Suppressor macrophage treated with lipopolysaccharide for 4 hours (primary cell): ENCODE results near the gene EXO5.

Experiments
- DNase-seq: peaks from one replicate; pipeline ENCODE4 v3.0.0-alpha.2; 2020

The EXO5 gene

GRCh38 chr1:40508375-40509341 lies at the start of gene EXO5:
EXO5 (plus strand) TSS chr1:40508767; CDS start chr1:40514545, 5,778 bp downstream.
- DNase-seq = peak; percentile 79

GRCh38 chr1:40462956-40463590 lies 45.5 kb upstream of the EXO5 start:
- no peak for DNase-seq

GRCh38 chr1:40469327-40469726 lies 39.2 kb upstream of the EXO5 start:
- DNase-seq = no peak

GRCh38 chr1:40475268-40475667 lies 33.3 kb upstream of the EXO5 start:
- DNase-seq = no peak

- DNase-seq = peak; percentile 77
These were observed 31.5 kb upstream of the EXO5 start, which contains the start of gene ZFP69 for GRCh38 chr1:40476924-40477677. ZFP69 (plus strand) TSS chr1:40477290; CDS start chr1:40479362, 2,072 bp downstream.

- no peak for DNase-seq
These were observed 30.9 kb upstream of the EXO5 start for GRCh38 chr1:40477678-40478053.

GRCh38 chr1:40478276-40478675 lies 30.3 kb upstream of the EXO5 start:
- DNase-seq = peak; percentile 23

- no peak for DNase-seq
These were observed 29.4 kb upstream of the EXO5 start for GRCh38 chr1:40479156-40479555.

GRCh38 chr1:40495315-40495903 lies 13.2 kb upstream of the EXO5 start:
- no peak for DNase-seq

GRCh38 chr1:40502651-40503050 lies 5.9 kb upstream of the EXO5 start:
- peak; percentile 12 for DNase-seq

GRCh38 chr1:40507973-40508372 lies 594 bp upstream of the EXO5 start:
- no peak for DNase-seq

- no peak for DNase-seq
These were observed 10.9 kb downstream of the EXO5 start for GRCh38 chr1:40519517-40519916.

GRCh38 chr1:40530735-40531380 lies 22.3 kb downstream of the EXO5 start:
- DNase-seq = peak; percentile 52

- DNase-seq = peak; percentile 97
These were observed 23.0 kb downstream of the EXO5 start, which contains the start of gene ZNF684 for GRCh38 chr1:40531381-40532061. ZNF684 (plus strand) TSS chr1:40531637; CDS start chr1:40533167, 1,530 bp downstream.

GRCh38 chr1:40532062-40532389 lies 23.5 kb downstream of the EXO5 start:
- no peak for DNase-seq

- DNase-seq = peak; percentile 60
These were observed 24.4 kb downstream of the EXO5 start for GRCh38 chr1:40532844-40533424.

- no peak for DNase-seq
These were observed 26.0 kb downstream of the EXO5 start for GRCh38 chr1:40534589-40534988.

GRCh38 chr1:40535732-40536131 lies 27.2 kb downstream of the EXO5 start:
- no peak for DNase-seq

GRCh38 chr1:40539338-40539737 lies 30.8 kb downstream of the EXO5 start:
- peak; percentile 85 for DNase-seq

- no peak for DNase-seq
These were observed 38.4 kb downstream of the EXO5 start for GRCh38 chr1:40546957-40547356.

- no peak for DNase-seq
These were observed 44.5 kb downstream of the EXO5 start for GRCh38 chr1:40553017-40553416.
